ENCODE results near the gene SLC25A1. TPM values are rescaled to one million over a fixed set of nuclear protein-coding genes. Genes with fewer than 3 reads are reported as not detected.

SLC25A1 gene
- polyA plus RNA-seq, 1 donor from 2014 or later: 81.4 TPM

DNA sequence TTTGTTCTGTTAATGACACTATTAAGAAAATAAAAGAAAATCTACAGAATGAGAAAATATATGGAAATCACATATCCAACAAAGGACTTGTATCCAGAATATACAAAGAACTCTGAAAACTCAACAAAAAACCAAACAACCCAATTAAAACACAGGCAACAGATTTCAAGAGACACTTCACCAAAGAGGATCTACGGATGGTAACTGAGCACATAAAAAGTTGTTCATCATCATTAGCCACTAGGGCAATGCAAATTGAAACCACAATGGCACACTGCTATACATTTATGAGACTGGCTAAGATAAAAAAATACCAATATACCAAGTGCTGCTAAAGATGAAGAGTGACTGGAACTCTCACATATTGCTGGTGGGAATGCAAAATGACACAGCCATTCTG is 34.5 kb upstream of the SLC25A1 start:
- Histone ChIP-seq H4K20me1 (ENCODE audit: insufficient read depth) (no peaks in the 10 kb centered on the region), H3K9me2 (ENCODE audit: insufficient read depth, low read length) (no peaks in the 10 kb centered on the region), H3K9me3 (ENCODE audit: low read length) (no peaks in the 10 kb centered on the region), H3K4me3 (ENCODE audit: low read length) (no peak overlapping the region), H3K4me2 (ENCODE audit: low read length) (no peak overlapping the region), H2AFZ (ENCODE audit: low read depth, low read length) (no peak overlapping the region), H3K9ac (ENCODE audit: low read length) (no peak overlapping the region), H3K27ac (ENCODE audit: low read length) (no peak overlapping the region), H3F3A (ENCODE audit: insufficient read depth, low read length, poor library complexity, severe bottlenecking) (no peaks in the 10 kb centered on the region), H3K79me2 (replicated peaks; ENCODE audit: insufficient read depth, low read length) (no peaks in the 10 kb centered on the region), H3K36me3 (ENCODE audit: insufficient read depth, low read length) (no peaks in the 10 kb centered on the region), H3K27me3 (ENCODE audit: insufficient read depth, low read depth, low read length) (no peaks in the 10 kb centered on the region)
- TF ChIP-seq, protein P1, sequence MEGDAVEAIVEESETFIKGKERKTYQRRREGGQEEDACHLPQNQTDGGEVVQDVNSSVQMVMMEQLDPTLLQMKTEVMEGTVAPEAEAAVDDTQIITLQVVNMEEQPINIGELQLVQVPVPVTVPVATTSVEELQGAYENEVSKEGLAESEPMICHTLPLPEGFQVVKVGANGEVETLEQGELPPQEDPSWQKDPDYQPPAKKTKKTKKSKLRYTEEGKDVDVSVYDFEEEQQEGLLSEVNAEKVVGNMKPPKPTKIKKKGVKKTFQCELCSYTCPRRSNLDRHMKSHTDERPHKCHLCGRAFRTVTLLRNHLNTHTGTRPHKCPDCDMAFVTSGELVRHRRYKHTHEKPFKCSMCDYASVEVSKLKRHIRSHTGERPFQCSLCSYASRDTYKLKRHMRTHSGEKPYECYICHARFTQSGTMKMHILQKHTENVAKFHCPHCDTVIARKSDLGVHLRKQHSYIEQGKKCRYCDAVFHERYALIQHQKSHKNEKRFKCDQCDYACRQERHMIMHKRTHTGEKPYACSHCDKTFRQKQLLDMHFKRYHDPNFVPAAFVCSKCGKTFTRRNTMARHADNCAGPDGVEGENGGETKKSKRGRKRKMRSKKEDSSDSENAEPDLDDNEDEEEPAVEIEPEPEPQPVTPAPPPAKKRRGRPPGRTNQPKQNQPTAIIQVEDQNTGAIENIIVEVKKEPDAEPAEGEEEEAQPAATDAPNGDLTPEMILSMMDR (IDR thresholded peaks at IDR 0.05; ENCODE audit: poor library complexity, severe bottlenecking): no peak
- TF ChIP-seq TAF1 (IDR thresholded peaks at IDR 0.05; ENCODE audit: low read depth) (no peak), POLR2AphosphoS5 (IDR thresholded peaks at IDR 0.05) (no peak), MXI1 (conservative IDR thresholded peaks at IDR 0.05; ENCODE audit: poor library complexity, severe bottlenecking) (no peak), RAD21 (conservative IDR thresholded peaks at IDR 0.05) (no peak)
- TF ChIP-seq, protein P2, sequence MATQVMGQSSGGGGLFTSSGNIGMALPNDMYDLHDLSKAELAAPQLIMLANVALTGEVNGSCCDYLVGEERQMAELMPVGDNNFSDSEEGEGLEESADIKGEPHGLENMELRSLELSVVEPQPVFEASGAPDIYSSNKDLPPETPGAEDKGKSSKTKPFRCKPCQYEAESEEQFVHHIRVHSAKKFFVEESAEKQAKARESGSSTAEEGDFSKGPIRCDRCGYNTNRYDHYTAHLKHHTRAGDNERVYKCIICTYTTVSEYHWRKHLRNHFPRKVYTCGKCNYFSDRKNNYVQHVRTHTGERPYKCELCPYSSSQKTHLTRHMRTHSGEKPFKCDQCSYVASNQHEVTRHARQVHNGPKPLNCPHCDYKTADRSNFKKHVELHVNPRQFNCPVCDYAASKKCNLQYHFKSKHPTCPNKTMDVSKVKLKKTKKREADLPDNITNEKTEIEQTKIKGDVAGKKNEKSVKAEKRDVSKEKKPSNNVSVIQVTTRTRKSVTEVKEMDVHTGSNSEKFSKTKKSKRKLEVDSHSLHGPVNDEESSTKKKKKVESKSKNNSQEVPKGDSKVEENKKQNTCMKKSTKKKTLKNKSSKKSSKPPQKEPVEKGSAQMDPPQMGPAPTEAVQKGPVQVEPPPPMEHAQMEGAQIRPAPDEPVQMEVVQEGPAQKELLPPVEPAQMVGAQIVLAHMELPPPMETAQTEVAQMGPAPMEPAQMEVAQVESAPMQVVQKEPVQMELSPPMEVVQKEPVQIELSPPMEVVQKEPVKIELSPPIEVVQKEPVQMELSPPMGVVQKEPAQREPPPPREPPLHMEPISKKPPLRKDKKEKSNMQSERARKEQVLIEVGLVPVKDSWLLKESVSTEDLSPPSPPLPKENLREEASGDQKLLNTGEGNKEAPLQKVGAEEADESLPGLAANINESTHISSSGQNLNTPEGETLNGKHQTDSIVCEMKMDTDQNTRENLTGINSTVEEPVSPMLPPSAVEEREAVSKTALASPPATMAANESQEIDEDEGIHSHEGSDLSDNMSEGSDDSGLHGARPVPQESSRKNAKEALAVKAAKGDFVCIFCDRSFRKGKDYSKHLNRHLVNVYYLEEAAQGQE (IDR thresholded peaks at IDR 0.05; ENCODE audit: borderline replicate concordance): no peak

DNA sequence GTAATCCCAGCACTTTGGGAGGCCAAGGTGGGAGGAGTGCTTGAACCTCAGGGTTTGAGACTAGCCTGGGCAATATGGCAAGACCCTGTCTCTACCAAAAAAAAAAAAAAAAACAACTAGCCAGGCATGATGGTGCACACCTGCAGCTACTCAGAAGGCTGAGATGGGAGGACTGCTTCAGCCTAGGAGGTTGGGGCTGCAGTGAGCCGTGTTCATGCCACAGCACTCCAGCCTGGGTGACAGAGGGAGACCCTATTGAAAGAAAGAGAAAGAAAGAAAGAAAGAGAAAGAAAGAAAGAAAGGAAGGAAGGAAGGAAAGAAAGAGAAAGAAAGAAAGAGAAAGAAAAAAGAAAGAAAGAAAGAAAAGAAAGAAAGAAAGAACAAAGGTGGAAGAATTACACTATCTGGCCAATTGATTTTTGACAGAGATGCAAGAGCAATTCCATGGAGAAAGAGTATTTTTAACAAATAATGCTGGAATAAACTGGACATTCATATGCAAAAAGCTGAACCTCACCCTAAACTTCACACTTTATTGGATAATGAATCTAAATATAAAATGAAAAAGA is 33.9 kb upstream of the SLC25A1 start:
- no peak overlapping the region for H2AFZ ChIP-seq (ENCODE audit: low read depth, low read length)
- H3K79me2 ChIP-seq (replicated peaks; ENCODE audit: insufficient read depth, low read length): no peaks in the 10 kb centered on the region
- no peak overlapping the region for H3K27ac ChIP-seq (ENCODE audit: low read length)
- no peak for TF ChIP-seq EP300 (conservative IDR thresholded peaks at IDR 0.05; ENCODE audit: poor library complexity, severe bottlenecking)
- no peak for TF ChIP-seq SMC3 (conservative IDR thresholded peaks at IDR 0.05; ENCODE audit: poor library complexity)
- no peak for TF ChIP-seq TAF1 (IDR thresholded peaks at IDR 0.05; ENCODE audit: low read depth)
- TF ChIP-seq, protein P2 (IDR thresholded peaks at IDR 0.05; ENCODE audit: borderline replicate concordance): no peak
- TF ChIP-seq, protein P1 (IDR thresholded peaks at IDR 0.05; ENCODE audit: poor library complexity, severe bottlenecking): no peak
- TF ChIP-seq POLR2AphosphoS5 (IDR thresholded peaks at IDR 0.05): no peak
- H3K36me3 ChIP-seq (ENCODE audit: insufficient read depth, low read length): no peaks in the 10 kb centered on the region
- H3K4me2 ChIP-seq (ENCODE audit: low read length): no peak overlapping the region
- H3K27me3 ChIP-seq (ENCODE audit: insufficient read depth, low read depth, low read length): no peaks in the 10 kb centered on the region
- H3K9me3 ChIP-seq (ENCODE audit: low read length): no peaks in the 10 kb centered on the region
- H3F3A ChIP-seq (ENCODE audit: insufficient read depth, low read length, poor library complexity, severe bottlenecking): no peaks in the 10 kb centered on the region
- H3K9ac ChIP-seq (ENCODE audit: low read length): no peak overlapping the region
- no peaks in the 10 kb centered on the region for H4K20me1 ChIP-seq (ENCODE audit: insufficient read depth)
- no peaks in the 10 kb centered on the region for H3K9me2 ChIP-seq (ENCODE audit: insufficient read depth, low read length)
- H3K4me3 ChIP-seq (ENCODE audit: low read length): no peak overlapping the region

Data from neural cell (in vitro differentiated cells).